Urinary bladder (tissue), 4 donors: Measurements from ENCODE around the gene SHFL. TPM values are rescaled to one million over a fixed set of nuclear protein-coding genes. Genes with fewer than 3 reads are reported as not detected.

Experiments used
- DNase-seq: peaks from one replicate; pipeline ENCODE4 v3.0.0-alpha.2; 2015; ENCODE audit errors: extremely low spot score
- H3K27ac ChIP-seq: one replicate; pipeline ENCODE4 v1.5.1; 2013; ENCODE audit warnings: low read depth, mild to moderate bottlenecking, moderate library complexity
- H3K36me3 ChIP-seq: one replicate; pipeline ENCODE4 v1.6.1; 2013; ENCODE audit warnings: mild to moderate bottlenecking, moderate library complexity; ENCODE audit not compliant: insufficient read depth
- H3K4me1 ChIP-seq: one replicate; pipeline ENCODE4 v1.6.1; 2013; ENCODE audit warnings: mild to moderate bottlenecking, moderate library complexity; ENCODE audit not compliant: insufficient read depth
- H3K4me3 ChIP-seq: one replicate; pipeline ENCODE4 v1.5.1; 2013; ENCODE audit warnings: low read depth, low read length
- WGBS: extraction: QIAGEN DNeasy Blood & Tissue Kit; methylation state at CpG from one replicate; pipeline ENCODE4 v1.1.7; 2013; 5-methylcytosine and 5-hydroxymethylcytosine counted together
- polyA plus RNA-seq: library from polyadenylated mRNA; stranded (reverse); fragments of 200-250 nt; gene quantifications from one replicate; pipeline ENCODE4 v1.2.3, GENCODE V29; 2013
- total RNA-seq: library from RNA; depleted of rRNA; stranded (reverse); fragments of >200 nt; gene quantifications from one replicate; pipeline ENCODE4 v1.2.3, GENCODE V29; 2014
- donor health status: healthy with polysubstance abuse.
- donor health status: healthy.

The SHFL gene
- 15.5 TPM for total RNA-seq
- polyA plus RNA-seq: 43.4 TPM

- no peak for DNase-seq
- no peaks in the 10 kb centered on the region for H3K4me1 ChIP-seq
- H3K4me3 ChIP-seq: peak within 1 kb of the TSS; percentile 92
- WGBS: 3% methylated on average over 81 of the region's 81 CpGs
- peak within 1 kb of the TSS; percentile 76 for H3K27ac ChIP-seq
- no peaks in the 10 kb centered on the region for H3K36me3 ChIP-seq
Observed at GRCh38 chr19:10085641-10086590, at the start of gene SHFL. Gene SHFL, plus strand, starts transcription at chr19:10086317. Its CDS starts 111 bp downstream, at chr19:10086428.

- Histone ChIP-seq H3K4me1 (no peaks in the 10 kb centered on the region), H3K4me3 (no peak overlapping the region), H3K36me3 (no peaks in the 10 kb centered on the region), H3K27ac (no peak overlapping the region)
- DNase-seq: no peak
- WGBS: 76% methylated on average over 5 of the region's 5 CpGs
Observed at GRCh38 chr19:10036601-10037071, 49.5 kb upstream of the SHFL start.

- H3K4me3 ChIP-seq: no peak overlapping the region
- WGBS: 60% methylated on average over 4 of the region's 4 CpGs
- no peaks in the 10 kb centered on the region for H3K4me1 ChIP-seq
- H3K36me3 ChIP-seq: no peaks in the 10 kb centered on the region
- DNase-seq: no peak
- no peak overlapping the region for H3K27ac ChIP-seq
Observed at GRCh38 chr19:10037367-10037766, 48.8 kb upstream of the SHFL start.

- H3K27ac ChIP-seq: no peak overlapping the region
- H3K36me3 ChIP-seq: no peaks in the 10 kb centered on the region
- DNase-seq: no peak
- 57% methylated on average over 5 of the region's 5 CpGs for WGBS
- no peak overlapping the region for H3K4me3 ChIP-seq
- H3K4me1 ChIP-seq: no peaks in the 10 kb centered on the region
Observed at GRCh38 chr19:10037809-10038208, 48.3 kb upstream of the SHFL start.

GRCh38 chr19:10043286-10043927 is 42.7 kb upstream of the SHFL start:
- H3K4me1 ChIP-seq: no peaks in the 10 kb centered on the region
- DNase-seq: no peak
- no peak overlapping the region for H3K4me3 ChIP-seq
- H3K27ac ChIP-seq: no peak overlapping the region
- 75% methylated on average over 4 of the region's 4 CpGs for WGBS
- H3K36me3 ChIP-seq: no peaks in the 10 kb centered on the region

- DNase-seq: no peak
- Histone ChIP-seq H3K4me3 (no peak overlapping the region), H3K27ac (no peak overlapping the region), H3K36me3 (no peaks in the 10 kb centered on the region), H3K4me1 (no peaks in the 10 kb centered on the region)
- 80% methylated on average over 1 of the region's 1 CpG for WGBS
Observed at GRCh38 chr19:10044390-10044789, 41.7 kb upstream of the SHFL start.

GRCh38 chr19:10045371-10045770 is 40.7 kb upstream of the SHFL start:
- 55% methylated on average over 1 of the region's 1 CpG for WGBS
- no peak for DNase-seq
- H3K4me3 ChIP-seq: no peak overlapping the region
- no peaks in the 10 kb centered on the region for H3K4me1 ChIP-seq
- no peak overlapping the region for H3K27ac ChIP-seq
- no peaks in the 10 kb centered on the region for H3K36me3 ChIP-seq

- 75% methylated on average over 2 of the region's 2 CpGs for WGBS
- H3K36me3 ChIP-seq: no peaks in the 10 kb centered on the region
Observed at GRCh38 chr19:10049626-10050025, 36.5 kb upstream of the SHFL start.

GRCh38 chr19:10052602-10053360 is 33.3 kb upstream of the SHFL start:
- no peaks in the 10 kb centered on the region for H3K4me1 ChIP-seq
- H3K36me3 ChIP-seq: no peaks in the 10 kb centered on the region
- DNase-seq: no peak
- no peak overlapping the region for H3K4me3 ChIP-seq
- no peak overlapping the region for H3K27ac ChIP-seq
- 78% methylated on average over 21 of the region's 21 CpGs for WGBS

More at GRCh38 chr19:10049626-10050025, 36.5 kb upstream of the SHFL start:
- H3K27ac ChIP-seq: no peak overlapping the region
- H3K4me3 ChIP-seq: no peak overlapping the region
- DNase-seq: no peak
- H3K4me1 ChIP-seq: no peaks in the 10 kb centered on the region

- 22% methylated on average over 21 of the region's 21 CpGs for WGBS
Observed at GRCh38 chr19:10061717-10062310, 24.3 kb upstream of the SHFL start.

GRCh38 chr19:10068205-10068604 is 17.9 kb upstream of the SHFL start:
- 65% methylated on average over 4 of the region's 4 CpGs for WGBS

More at GRCh38 chr19:10061717-10062310, 24.3 kb upstream of the SHFL start:
- H3K36me3 ChIP-seq: no peaks in the 10 kb centered on the region
- no peak for DNase-seq
- H3K4me3 ChIP-seq: no peak overlapping the region
- no peak overlapping the region for H3K27ac ChIP-seq
- no peaks in the 10 kb centered on the region for H3K4me1 ChIP-seq

GRCh38 chr19:10069046-10069445 is 17.1 kb upstream of the SHFL start:
- Histone ChIP-seq H3K27ac (no peak overlapping the region), H3K4me3 (no peak overlapping the region)
- WGBS: 64% methylated on average over 6 of the region's 6 CpGs

More at GRCh38 chr19:10068205-10068604, 17.9 kb upstream of the SHFL start:
- H3K4me1 ChIP-seq: no peaks in the 10 kb centered on the region
- H3K36me3 ChIP-seq: no peaks in the 10 kb centered on the region
- no peak for DNase-seq
- H3K4me3 ChIP-seq: no peak overlapping the region
- H3K27ac ChIP-seq: no peak overlapping the region

More at GRCh38 chr19:10069046-10069445, 17.1 kb upstream of the SHFL start:
- DNase-seq: no peak
- Histone ChIP-seq H3K4me1 (no peaks in the 10 kb centered on the region), H3K36me3 (no peaks in the 10 kb centered on the region)
